Stimulated activated CD8-positive, alpha-beta memory T cell treated with anti-CD3 and anti-CD28 coated beads, Interleukin-12 subunit alpha, Interleukin-12 subunit beta, amount 100 ng/mL, for 24 hours (primary cell): ENCODE results near the gene PRR12.
A peak's percentile ranks its signal among the peaks of the same experiment; 100 is the strongest.

Experiments
- DNase-seq: peaks from one replicate; pipeline ENCODE4 v3.0.0-alpha.2; 2020; ENCODE audit errors: extremely low read depth

PRR12 gene

GRCh38 chr19:49565261-49565660 is 25.7 kb upstream of the PRR12 start:
- DNase-seq, result no peak

DNA sequence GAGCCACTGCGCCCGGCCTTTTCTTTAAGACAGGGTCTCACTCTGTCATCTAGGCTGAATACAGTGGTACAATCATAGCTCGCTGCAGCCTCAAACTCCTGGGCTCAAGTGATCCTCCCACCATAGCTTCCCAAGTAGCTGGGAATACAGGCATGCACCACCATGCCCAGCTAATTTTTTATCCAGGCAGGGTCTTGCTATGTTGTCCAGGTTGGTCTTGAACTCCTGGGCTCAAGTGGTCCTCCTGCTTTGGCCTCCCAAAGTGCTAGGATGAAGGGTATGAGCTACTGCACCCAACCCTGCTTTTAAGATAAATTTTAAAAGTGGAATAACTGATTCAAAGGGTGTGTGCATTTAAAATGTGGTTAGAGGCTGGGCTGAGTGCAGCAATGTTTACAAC is 24.7 kb upstream of the PRR12 start:
- no peak for DNase-seq

DNA sequence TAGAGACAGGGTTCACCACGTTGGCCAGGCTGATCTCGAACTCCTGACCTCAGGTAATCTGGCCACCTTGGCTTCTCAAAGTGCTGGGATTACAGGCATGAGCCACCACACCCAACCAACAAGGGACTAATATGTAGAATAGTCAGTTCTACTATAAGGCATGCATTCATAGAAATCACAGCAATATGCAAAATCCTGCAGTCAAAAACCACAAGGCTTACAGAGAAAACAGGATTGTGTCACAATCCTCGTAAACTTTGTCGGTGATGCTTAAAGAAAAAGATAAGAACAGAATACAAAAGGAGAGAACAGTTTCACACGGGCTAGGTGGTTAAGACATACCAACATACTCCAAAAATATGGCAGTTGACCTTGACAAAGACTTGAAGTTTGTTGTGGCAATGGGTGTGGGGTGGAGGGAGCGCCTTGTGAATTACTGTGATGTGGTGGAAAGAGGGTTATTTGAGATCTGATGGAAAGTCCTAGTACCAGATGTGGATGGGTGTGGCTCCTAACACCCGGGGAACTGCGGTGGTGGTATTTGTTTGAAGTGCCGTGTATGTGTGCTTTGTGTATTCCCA is 23.0 kb upstream of the PRR12 start:
- DNase-seq, result no peak

DNA sequence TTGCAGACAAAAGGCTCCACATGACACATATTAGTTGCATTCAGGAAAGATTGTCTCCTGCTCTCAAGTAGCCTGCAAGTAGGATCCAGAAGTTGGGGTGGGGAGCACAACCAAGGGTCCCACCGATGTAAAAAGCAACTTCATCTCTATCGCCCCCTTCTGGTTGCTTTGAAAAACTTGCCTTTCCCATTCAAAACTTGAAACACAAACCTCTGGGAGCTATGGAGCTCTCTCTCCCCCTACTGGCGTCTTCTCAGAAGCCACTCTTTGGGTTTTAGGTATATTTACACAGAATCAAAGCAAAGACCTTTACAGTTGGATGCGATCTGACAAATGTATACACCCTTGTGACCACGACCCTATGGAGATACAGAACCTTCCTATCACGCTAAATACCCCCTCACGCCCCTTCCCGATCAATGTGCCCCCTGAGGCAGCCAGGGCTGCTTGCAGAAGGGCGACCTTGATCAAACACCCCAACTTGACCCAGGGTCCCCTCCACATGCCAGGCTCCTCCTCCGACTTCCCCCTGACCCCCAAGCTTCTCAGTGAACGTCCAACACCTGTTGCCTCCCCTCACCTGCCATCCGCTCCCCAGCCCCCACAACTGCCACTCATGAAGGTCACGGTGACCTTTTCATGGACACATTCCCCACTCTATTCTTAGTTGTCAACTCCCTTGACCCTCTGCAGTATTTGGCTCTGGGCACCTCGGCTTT is 20.7 kb upstream of the PRR12 start:
- DNase-seq, result no peak

DNA sequence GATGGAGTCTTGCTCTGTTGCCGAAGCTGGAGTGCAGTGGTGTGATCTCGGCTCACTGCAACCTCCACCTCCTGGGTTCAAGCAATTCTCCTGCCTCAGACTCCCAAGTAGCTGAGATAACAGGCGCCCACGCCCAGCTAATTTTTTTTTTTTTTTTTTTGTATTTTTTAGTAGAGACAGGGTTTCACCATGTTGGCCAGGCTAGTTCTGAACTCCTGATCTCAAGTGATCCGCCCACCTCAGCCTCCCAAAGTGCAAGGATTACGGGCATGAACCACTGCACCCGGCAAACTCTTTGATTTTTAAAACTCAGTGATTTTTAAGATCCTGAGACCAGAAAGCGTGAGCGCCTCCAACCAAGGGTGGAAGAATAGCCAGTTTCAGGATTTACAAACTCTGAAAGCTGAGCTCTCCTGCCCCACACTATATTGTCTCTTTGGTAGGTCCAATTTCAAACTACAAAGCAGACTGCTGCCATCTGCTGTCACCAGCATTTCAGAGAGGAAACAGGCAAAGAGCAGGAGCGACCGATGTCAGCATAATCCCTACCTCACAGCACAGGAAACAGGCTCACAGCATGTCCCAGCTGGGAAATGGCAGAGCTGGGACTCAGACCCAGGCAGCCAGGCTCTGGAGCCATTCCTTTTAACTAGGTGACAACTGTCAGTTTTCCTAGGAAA is 19.8 kb upstream of the PRR12 start:
- no peak for DNase-seq

DNA sequence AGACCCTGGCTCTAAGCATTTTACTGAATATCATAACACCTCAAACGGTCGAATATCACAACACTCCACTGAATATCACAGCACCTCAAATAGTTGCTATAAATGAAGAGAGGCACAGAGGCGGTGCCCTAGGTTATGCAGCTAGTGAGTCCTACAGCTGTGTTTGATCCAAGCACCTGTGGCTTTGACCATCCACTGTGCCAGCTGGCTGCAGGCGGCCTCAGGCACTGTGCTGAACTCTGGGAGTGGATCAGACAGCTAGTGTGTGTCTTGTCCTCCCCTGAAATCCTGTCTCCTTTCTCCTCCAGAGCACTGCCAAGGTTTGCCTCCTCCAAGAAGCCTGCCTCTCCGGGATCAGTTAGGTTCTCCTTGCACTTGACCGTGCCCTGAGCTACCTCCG is 18.0 kb upstream of the PRR12 start:
- DNase-seq, result no peak

DNA sequence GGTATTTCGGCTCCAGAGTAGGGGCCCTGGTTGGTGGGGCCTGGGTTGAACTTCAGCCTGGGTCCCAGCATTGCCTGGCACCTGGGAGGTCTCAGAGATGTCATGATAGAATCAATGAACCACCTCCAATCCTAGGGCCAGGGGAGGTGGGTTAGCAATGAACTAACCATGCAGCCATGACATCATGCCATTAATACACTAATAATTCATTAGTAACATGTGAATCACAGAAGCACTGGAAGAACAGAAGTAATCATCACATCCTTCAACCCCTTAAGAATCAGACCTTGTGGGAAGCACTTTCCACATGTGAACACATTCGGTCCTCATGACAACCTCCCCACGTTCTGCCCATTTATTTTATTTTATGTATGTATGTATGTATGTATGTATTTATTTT is 17.6 kb upstream of the PRR12 start:
- no peak for DNase-seq

DNA sequence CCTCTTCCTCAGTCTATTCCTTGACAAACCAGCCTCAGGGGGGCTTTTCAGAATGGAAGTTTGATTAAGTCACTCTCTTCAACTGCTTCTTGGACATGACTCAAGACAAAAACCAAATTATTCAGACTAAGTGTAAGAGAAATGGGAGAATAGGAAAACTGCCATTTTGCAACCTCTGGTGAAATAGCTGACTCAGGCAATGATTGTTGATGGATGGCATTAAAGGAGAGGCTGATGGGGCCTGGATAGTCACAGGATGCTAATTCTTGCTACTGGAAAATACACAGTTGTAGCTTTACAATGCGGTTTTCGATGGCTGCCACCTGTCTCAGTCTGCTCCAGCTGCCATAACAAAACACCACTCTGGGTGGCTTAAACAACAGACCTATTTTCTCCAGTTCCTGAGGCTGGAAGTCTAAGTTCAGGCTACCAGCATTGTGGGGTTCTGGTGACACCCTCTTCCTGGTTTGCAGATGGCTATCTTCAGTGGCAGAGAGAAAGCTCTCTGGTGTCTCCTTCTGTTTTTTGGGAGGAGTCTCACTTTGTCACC is 16.7 kb upstream of the PRR12 start:
- no peak for DNase-seq

GRCh38 chr19:49579193-49579592 is 11.8 kb upstream of the PRR12 start:
- DNase-seq, result no peak

GRCh38 chr19:49579947-49580263 is 11.1 kb upstream of the PRR12 start:
- DNase-seq, result no peak

GRCh38 chr19:49580264-49581006 is 10.5 kb upstream of the PRR12 start, which contains the start of gene NOSIP:
TSS of gene NOSIP (minus strand) at chr19:49580556. CDS start at chr19:49560691, 19,865 bp downstream.
- peak; percentile 87 for DNase-seq

DNA sequence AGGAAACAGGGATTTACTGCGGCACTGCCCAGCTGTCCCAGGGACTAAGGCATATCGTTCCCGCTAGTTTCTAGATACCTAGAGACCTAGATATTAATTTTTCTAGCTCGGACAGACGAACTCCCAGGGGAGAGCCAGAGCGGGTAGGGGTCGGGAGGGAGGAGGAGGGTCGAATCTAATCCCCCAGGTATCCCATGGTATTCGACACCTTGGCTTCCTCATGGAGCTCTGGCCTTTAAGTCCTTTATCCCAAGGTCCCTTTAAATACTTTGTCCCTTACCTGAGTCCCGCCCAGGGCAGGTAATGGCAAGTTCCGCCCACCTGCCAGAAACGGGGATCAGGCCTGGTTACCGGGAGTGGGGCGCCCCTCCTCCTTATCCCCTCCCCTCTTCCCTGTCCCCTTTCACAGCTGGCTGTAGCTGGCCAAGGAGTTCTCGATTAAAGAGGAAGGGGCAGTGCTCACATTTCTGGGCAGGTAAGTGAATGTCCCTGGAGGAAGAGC is 9.9 kb upstream of the PRR12 start, which contains the start of gene PRRG2:
Gene PRRG2 (plus strand): TSS at position 310 of the 502 bp plus-strand sequence. CDS start 1,904 bp downstream, outside the sequence.
- no peak for DNase-seq

GRCh38 chr19:49583239-49583638 is 7.7 kb upstream of the PRR12 start:
- no peak for DNase-seq

DNA sequence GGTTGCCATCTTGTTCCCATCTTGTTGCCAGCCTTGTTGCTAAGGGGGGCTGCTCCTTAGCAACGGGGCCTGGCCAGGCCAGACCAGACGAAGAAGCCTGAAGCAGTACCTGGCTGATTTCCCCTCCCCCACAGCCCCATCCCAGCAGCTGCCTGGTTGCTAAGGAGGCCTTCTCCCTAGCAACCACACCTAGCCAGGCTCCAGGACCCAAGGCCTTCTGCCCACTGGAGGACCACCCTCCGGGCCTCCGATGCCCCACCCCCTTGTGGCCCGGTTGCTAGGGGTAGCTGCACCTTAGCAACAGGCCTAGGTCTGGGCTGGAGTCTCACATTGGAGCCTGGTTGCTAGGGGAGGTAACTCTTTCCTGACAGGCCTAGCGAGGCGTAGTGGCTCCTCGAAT is 6.0 kb upstream of the PRR12 start:
- no peak for DNase-seq

- no peak for DNase-seq
Measured at GRCh38 chr19:49587227-49587626, 3.8 kb upstream of the PRR12 start.

DNA sequence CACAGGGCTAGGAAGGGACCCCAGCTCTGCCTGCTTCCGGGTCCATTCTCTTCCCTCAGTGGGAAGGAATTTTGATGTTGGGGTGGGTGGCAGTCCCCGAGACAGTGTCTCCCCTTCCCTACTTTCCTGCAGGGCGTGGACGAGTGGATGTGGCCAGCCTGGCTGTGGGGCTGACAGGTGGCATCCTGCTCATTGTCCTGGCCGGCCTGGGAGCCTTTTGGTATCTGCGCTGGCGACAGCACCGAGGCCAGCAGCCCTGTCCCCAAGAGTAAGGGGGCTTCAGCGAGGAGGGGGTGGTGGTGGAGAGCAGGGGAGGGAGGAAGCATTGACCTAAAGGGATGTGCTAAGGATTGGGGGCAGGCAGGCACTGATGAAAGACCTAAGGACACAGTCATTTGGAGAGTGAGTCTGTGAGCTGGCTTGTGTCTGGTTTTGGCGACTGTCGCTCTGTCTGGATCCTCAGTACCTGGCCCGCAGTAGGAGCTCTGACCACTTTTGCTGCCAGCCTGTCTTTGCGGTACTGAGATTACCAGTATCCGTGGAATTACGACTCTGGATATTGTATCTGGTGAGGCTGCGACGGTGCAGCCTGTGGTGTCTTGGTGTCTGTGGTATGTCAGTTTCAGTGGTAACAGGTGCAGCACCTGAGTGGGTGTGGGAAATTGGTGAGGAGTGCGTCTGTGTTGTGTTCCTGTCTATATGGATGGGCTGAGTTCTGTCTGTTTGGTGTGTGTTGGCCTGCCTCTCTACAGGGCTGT is 2.4 kb upstream of the PRR12 start:
- DNase-seq, result no peak

GRCh38 chr19:49589502-49589905 is 1.5 kb upstream of the PRR12 start:
- DNase-seq, result no peak

- peak; percentile 84 for DNase-seq
Measured at GRCh38 chr19:49590071-49590970, 661 bp upstream of the PRR12 start.

DNA sequence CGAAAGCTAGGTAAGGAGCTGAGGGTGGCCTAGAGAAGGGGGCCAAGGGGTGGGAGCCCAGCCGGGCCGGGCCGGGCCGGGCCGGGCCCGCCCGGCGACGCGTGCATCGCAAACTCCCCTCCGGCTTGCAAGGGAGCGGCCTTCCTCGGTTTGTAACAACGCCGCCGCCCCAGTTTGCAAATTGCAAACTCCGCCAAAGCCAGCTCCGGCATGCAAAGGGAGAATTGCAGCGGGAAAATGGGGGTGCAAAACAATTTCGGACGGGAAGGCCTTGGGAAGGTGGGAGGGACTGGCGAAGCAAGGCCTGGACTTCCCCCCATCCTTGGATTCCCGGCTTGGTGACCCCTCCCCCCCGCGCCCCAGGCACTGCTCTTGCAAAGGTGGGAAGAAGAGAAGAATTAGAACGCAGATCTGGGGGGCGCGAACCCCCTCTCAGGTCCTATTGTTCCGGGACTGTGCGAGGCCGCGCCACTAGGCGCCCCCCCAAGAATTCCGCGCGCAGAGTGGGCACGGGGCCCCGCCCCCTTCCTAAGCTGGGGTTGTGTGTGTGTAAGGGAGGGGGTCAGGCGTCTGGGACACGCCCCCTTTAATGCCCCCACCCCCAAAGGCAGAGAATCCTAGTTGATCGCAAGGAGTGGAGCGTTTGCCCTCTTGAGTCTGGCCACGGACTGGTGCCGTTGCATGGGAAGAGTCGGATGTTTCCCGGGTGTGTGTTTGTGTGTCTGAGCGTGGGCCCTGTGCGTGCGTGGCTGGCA is 926 bp downstream of the PRR12 start:
- DNase-seq, result no peak
